ENCODE results near the gene SLC6A19.

SLC6A19 gene

GRCh38 chr5:1189269-1189668 is 12.1 kb upstream of the SLC6A19 start:
- DNase-seq (ENCODE audit: low read depth, low spot score), result no peak
- no peak overlapping the region for H3K27ac ChIP-seq

- no peak for DNase-seq (ENCODE audit: low read depth, low spot score)
- no peak overlapping the region for H3K27ac ChIP-seq
These were observed 11.1 kb upstream of the SLC6A19 start for GRCh38 chr5:1190278-1190677.

- no peak for DNase-seq (ENCODE audit: low read depth, low spot score)
- no peak overlapping the region for H3K27ac ChIP-seq
These were observed 10.6 kb upstream of the SLC6A19 start for GRCh38 chr5:1190837-1191239.

- no peak overlapping the region for H3K27ac ChIP-seq
- no peak for DNase-seq (ENCODE audit: low read depth, low spot score)
These were observed 8.3 kb upstream of the SLC6A19 start for GRCh38 chr5:1192971-1193590.

- no peak overlapping the region for H3K27ac ChIP-seq
- DNase-seq (ENCODE audit: low read depth, low spot score), result no peak
These were observed 7.8 kb upstream of the SLC6A19 start for GRCh38 chr5:1193591-1193985.

- no peak for DNase-seq (ENCODE audit: low read depth, low spot score)
- no peak overlapping the region for H3K27ac ChIP-seq
These were observed 7.0 kb upstream of the SLC6A19 start for GRCh38 chr5:1194378-1194777.

GRCh38 chr5:1195439-1195838 is 6.0 kb upstream of the SLC6A19 start:
- H3K27ac ChIP-seq, result no peak overlapping the region
- no peak for DNase-seq (ENCODE audit: low read depth, low spot score)

- DNase-seq (ENCODE audit: low read depth, low spot score), result no peak
- H3K27ac ChIP-seq, result no peak overlapping the region
These were observed 5.5 kb upstream of the SLC6A19 start for GRCh38 chr5:1195916-1196315.

- no peak overlapping the region for H3K27ac ChIP-seq
- no peak for DNase-seq (ENCODE audit: low read depth, low spot score)
These were observed 4.8 kb upstream of the SLC6A19 start for GRCh38 chr5:1196562-1196961.

GRCh38 chr5:1197876-1198666 is 3.3 kb upstream of the SLC6A19 start:
- no peak for DNase-seq (ENCODE audit: low read depth, low spot score)
- H3K27ac ChIP-seq, result no peak overlapping the region

- no peak overlapping the region for H3K27ac ChIP-seq
These were observed 2.1 kb upstream of the SLC6A19 start for GRCh38 chr5:1199340-1199648.

GRCh38 chr5:1199649-1200494 is 1.5 kb upstream of the SLC6A19 start:
- no peak overlapping the region for H3K27ac ChIP-seq
- DNase-seq (ENCODE audit: low read depth, low spot score), result no peak

More at GRCh38 chr5:1199340-1199648, 2.1 kb upstream of the SLC6A19 start:
- no peak for DNase-seq (ENCODE audit: low read depth, low spot score)

GRCh38 chr5:1200495-1201326 is 684 bp upstream of the SLC6A19 start:
- H3K27ac ChIP-seq, result no peak overlapping the region
- no peak for DNase-seq (ENCODE audit: low read depth, low spot score)

- no peak overlapping the region for H3K27ac ChIP-seq
These were observed 817 bp downstream of the SLC6A19 start for GRCh38 chr5:1202026-1202797.

GRCh38 chr5:1202798-1203185 is 1.4 kb downstream of the SLC6A19 start:
- H3K27ac ChIP-seq, result no peak overlapping the region
- DNase-seq (ENCODE audit: low read depth, low spot score), result no peak

More at GRCh38 chr5:1202026-1202797, 817 bp downstream of the SLC6A19 start:
- no peak for DNase-seq (ENCODE audit: low read depth, low spot score)

GRCh38 chr5:1203311-1203967 is 2.0 kb downstream of the SLC6A19 start:
- H3K27ac ChIP-seq, result no peak overlapping the region
- no peak for DNase-seq (ENCODE audit: low read depth, low spot score)

- DNase-seq (ENCODE audit: low read depth, low spot score), result no peak
- H3K27ac ChIP-seq, result no peak overlapping the region
These were observed 2.7 kb downstream of the SLC6A19 start for GRCh38 chr5:1203968-1204692.

- DNase-seq (ENCODE audit: low read depth, low spot score), result no peak
- no peak overlapping the region for H3K27ac ChIP-seq
These were observed 3.4 kb downstream of the SLC6A19 start for GRCh38 chr5:1204693-1205242.
